Body of pancreas (tissue), 4 donors: ENCODE results near the gene AKAP6.

ENCODE experiments used
- POLR2A ChIP-seq, 3 donors: fragments of 450-650 bp; IDR thresholded peaks; one replicate each; pipeline ENCODE4 v1.6.1; 2016; ENCODE audit warnings: antibody characterized with exemption in 3 of 3, mild to moderate bottlenecking in 2 of 3
- TF ChIP-seq, protein P1 (sequence below), 7 experiments: fragments of 450-650 bp in 4 of 7; fragments of 200-600 bp in 3 of 7; sonication (generic) in 3 of 7; IDR thresholded peaks; one replicate each; pipeline ENCODE4 v1.5.1; 2016 to 2019; ENCODE audit warnings: antibody characterized with exemption in 7 of 7

DNA sequence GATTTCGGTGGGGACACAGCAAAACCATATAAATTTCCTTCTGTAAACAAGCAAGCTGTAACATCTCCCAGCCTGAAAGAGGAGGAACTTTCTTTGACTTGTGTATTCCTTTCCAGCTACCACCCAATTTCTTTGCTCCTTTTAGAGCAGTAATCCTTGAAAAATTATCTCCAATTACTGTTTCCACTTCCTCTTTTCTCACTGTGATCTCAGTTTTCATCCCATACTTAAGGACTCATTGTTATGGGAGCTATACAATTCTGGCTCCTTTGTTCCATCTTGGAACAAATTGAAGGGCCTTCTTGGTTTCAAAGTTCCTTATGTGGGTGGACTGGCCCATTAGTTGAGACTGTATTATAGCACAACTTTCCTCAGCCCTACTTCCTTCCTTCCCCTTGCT lies 152.6 kb downstream of the AKAP6 start:
- TF ChIP-seq, protein P1, sequence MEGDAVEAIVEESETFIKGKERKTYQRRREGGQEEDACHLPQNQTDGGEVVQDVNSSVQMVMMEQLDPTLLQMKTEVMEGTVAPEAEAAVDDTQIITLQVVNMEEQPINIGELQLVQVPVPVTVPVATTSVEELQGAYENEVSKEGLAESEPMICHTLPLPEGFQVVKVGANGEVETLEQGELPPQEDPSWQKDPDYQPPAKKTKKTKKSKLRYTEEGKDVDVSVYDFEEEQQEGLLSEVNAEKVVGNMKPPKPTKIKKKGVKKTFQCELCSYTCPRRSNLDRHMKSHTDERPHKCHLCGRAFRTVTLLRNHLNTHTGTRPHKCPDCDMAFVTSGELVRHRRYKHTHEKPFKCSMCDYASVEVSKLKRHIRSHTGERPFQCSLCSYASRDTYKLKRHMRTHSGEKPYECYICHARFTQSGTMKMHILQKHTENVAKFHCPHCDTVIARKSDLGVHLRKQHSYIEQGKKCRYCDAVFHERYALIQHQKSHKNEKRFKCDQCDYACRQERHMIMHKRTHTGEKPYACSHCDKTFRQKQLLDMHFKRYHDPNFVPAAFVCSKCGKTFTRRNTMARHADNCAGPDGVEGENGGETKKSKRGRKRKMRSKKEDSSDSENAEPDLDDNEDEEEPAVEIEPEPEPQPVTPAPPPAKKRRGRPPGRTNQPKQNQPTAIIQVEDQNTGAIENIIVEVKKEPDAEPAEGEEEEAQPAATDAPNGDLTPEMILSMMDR (IDR thresholded peaks at IDR 0.05): no peak
- no peak for TF ChIP-seq POLR2A (IDR thresholded peaks at IDR 0.05)
